ENCODE data around the gene GNMT. TPM values are rescaled to one million over a fixed set of nuclear protein-coding genes. Genes with fewer than 3 reads are reported as not detected.

GNMT gene
- total and polyA plus RNA-seq, 10 of the 15 experiments (the other 5 are each of a cell fraction or from before 2014, with no cell fraction given) = 0.27 to 1.1 (median 0.39) TPM

DNA sequence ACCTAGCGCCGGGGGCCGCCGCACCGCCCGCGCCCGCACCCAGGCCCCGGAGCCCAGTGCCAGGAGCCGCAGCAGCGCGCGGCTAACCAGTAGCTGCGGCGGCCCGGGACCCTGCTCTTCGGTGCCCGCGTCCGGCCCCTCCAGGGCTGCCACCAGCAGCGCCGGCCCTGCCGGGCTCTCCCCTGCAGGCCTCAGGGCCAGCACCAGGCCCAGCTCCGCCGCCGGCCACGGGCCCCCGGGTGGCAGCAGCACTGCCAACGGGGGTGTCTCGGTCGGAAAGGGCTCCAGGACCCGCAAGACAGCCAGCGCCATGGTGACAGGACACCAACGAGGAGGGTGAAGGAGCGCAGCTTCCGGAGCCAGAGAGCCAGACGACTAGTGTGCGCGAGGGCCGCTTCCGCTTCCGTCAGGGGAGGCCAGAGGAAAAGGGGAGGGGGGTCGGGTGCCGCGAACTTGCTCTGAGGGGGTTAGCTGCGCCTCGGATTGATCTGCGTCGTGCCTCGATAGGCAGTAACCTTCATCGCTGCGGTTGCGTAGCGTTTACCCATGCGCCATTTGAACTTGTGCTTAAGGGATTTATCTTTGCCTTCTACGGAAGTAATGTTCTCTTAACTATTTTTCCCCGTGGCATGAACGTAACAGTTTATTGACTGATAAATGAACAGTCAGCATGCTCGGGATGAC is 18.4 kb downstream of the GNMT start, which contains the start of gene PEX6 (continued):
- TF ChIP-seq, protein P1, sequence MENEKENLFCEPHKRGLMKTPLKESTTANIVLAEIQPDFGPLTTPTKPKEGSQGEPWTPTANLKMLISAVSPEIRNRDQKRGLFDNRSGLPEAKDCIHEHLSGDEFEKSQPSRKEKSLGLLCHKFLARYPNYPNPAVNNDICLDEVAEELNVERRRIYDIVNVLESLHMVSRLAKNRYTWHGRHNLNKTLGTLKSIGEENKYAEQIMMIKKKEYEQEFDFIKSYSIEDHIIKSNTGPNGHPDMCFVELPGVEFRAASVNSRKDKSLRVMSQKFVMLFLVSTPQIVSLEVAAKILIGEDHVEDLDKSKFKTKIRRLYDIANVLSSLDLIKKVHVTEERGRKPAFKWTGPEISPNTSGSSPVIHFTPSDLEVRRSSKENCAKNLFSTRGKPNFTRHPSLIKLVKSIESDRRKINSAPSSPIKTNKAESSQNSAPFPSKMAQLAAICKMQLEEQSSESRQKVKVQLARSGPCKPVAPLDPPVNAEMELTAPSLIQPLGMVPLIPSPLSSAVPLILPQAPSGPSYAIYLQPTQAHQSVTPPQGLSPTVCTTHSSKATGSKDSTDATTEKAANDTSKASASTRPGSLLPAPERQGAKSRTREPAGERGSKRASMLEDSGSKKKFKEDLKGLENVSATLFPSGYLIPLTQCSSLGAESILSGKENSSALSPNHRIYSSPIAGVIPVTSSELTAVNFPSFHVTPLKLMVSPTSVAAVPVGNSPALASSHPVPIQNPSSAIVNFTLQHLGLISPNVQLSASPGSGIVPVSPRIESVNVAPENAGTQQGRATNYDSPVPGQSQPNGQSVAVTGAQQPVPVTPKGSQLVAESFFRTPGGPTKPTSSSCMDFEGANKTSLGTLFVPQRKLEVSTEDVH (IDR thresholded peaks at IDR 0.05; ENCODE audit: low read depth, partially characterized antibody) = peak; percentile 30
- 0 out of 4 replicates have a peak, but pooled peaks of 1 of the 2 experiments have one; percentile 4 for TF ChIP-seq BHLHE40 (IDR thresholded peaks at IDR 0.05; ENCODE audit: borderline replicate concordance in 1 of 2, low read depth in 2 of 2, low read length in 1 of 2)
- no peak for TF ChIP-seq CBX3 (IDR thresholded peaks at IDR 0.05; ENCODE audit: borderline replicate concordance, low read depth)
- TF ChIP-seq, protein P2, sequence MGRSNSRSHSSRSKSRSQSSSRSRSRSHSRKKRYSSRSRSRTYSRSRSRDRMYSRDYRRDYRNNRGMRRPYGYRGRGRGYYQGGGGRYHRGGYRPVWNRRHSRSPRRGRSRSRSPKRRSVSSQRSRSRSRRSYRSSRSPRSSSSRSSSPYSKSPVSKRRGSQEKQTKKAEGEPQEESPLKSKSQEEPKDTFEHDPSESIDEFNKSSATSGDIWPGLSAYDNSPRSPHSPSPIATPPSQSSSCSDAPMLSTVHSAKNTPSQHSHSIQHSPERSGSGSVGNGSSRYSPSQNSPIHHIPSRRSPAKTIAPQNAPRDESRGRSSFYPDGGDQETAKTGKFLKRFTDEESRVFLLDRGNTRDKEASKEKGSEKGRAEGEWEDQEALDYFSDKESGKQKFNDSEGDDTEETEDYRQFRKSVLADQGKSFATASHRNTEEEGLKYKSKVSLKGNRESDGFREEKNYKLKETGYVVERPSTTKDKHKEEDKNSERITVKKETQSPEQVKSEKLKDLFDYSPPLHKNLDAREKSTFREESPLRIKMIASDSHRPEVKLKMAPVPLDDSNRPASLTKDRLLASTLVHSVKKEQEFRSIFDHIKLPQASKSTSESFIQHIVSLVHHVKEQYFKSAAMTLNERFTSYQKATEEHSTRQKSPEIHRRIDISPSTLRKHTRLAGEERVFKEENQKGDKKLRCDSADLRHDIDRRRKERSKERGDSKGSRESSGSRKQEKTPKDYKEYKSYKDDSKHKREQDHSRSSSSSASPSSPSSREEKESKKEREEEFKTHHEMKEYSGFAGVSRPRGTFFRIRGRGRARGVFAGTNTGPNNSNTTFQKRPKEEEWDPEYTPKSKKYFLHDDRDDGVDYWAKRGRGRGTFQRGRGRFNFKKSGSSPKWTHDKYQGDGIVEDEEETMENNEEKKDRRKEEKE (IDR thresholded peaks at IDR 0.05) = no peak
- peak; percentile 87 for TF ChIP-seq TAF1 (IDR thresholded peaks at IDR 0.05; ENCODE audit: borderline replicate concordance, low read depth, low read length)
- TF ChIP-seq HDAC2 (IDR thresholded peaks at IDR 0.05) = no peak
- TF ChIP-seq, protein P3, sequence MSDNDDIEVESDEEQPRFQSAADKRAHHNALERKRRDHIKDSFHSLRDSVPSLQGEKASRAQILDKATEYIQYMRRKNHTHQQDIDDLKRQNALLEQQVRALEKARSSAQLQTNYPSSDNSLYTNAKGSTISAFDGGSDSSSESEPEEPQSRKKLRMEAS (IDR thresholded peaks at IDR 0.05; ENCODE audit: low read depth, low read length) = no peak
- TF ChIP-seq, protein P4, sequence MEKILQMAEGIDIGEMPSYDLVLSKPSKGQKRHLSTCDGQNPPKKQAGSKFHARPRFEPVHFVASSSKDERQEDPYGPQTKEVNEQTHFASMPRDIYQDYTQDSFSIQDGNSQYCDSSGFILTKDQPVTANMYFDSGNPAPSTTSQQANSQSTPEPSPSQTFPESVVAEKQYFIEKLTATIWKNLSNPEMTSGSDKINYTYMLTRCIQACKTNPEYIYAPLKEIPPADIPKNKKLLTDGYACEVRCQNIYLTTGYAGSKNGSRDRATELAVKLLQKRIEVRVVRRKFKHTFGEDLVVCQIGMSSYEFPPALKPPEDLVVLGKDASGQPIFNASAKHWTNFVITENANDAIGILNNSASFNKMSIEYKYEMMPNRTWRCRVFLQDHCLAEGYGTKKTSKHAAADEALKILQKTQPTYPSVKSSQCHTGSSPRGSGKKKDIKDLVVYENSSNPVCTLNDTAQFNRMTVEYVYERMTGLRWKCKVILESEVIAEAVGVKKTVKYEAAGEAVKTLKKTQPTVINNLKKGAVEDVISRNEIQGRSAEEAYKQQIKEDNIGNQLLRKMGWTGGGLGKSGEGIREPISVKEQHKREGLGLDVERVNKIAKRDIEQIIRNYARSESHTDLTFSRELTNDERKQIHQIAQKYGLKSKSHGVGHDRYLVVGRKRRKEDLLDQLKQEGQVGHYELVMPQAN (conservative IDR thresholded peaks at IDR 0.05) = peak; percentile 95
